GM19452 (cell line): ENCODE data around the gene TMEM132C.
"Not testable (repeated sequence)": the region's sequence is repeated elsewhere in the genome, so short reads cannot be mapped to it uniquely, and the experiment has no call there.

Experiments used
- ATAC-seq: cut with Tn5 transposase; IDR thresholded peaks from one replicate; pipeline ENCODE4 v1.9.1; 2021; ENCODE audit not compliant: unreplicated experiment

The TMEM132C gene

DNA sequence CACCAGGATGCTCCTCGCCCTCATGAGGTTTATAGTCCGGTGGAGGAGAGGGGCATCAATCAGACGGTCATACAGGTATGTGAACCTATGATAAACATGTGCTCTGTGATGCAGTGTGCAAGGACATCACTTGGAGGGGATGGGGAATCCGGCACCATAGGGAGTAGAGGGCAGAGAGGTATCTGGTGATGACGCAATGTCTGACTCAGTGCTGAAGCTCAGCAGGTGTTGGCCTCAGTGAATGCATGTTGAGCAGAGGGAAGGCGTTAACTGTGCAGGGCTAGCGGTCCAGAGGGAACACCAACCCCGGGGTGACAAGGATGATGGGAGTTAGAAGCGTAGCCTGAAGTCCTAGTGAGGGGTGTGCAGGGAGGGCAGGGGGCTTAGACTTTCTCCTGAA lies 200.9 kb downstream of the TMEM132C start:
- no peak for ATAC-seq

DNA sequence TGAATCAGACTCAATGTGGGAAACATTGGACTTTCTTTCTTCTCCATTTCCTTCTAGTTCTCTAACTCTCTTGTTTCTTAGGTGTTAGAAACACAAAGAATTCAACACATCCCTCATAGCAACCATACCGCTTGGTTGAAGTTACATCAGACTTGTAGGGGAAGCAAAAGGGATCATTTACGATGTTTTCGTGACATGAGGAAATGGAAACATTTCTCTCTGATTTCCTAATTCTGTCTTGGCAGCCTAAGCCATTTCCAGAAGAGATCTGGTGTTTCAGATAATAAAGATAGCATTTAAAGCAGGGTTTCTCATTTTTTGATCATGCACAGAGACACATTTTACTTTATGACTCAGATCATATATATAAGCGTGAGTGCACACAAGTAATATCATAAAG lies 202.0 kb downstream of the TMEM132C start:
- no peak for ATAC-seq

- no peak for ATAC-seq
These were observed 204.5 kb downstream of the TMEM132C start for GRCh38 chr12:128471491-128471890.

DNA sequence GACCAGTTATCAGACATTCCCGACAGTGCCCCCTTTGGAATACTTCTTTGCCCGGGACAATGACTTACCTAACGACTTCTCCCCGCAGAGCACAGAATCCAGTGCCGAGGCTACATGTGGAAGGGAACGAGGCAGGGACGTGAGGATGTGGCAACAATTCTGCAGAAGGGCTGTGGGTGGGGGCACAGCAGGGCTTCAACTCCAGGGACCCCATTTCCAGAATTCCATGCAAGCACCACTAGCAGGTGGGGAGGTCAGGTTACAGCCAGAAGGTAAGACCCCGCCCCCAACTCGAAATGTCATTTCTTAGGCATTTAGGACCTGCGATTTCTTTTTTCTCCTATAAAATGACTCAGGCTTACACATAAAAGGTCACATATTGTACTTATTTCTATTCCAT lies 207.9 kb downstream of the TMEM132C start:
- no peak for ATAC-seq

GRCh38 chr12:128476266-128476665 lies 209.3 kb downstream of the TMEM132C start:
- no peak for ATAC-seq

DNA sequence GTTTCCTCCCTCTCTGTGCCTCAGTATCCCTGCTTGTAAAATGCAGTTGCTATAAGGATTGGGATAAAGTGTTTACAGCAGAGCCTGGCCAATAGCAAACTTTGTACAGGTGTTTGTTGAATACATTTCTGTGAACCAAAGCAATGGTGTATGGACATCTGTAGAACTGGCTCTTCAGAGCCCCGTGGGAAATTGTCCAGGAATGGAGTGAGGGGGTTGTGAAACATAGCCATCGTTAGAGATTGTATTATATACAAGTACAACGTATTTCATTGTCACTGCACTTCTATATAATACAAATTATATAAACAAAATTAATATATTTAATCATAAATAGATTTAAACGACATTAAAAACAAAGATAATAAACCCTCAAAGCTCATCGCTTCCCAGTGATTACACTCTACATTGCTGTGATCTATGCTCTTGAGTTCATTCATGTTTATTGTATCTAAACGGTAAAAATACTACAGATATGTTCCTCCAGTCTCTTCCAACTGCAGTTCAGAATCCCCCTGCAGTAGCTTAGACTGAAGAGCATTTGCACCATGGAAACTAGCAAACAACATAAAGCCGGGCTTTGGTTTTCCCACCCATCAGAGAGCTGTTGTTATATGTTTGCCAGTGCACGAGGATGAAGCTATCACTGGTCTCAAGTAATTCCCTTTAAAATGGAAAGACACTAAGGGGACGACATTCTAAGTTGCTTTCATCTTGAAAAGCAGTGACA lies 216.7 kb downstream of the TMEM132C start:
- no peak for ATAC-seq

DNA sequence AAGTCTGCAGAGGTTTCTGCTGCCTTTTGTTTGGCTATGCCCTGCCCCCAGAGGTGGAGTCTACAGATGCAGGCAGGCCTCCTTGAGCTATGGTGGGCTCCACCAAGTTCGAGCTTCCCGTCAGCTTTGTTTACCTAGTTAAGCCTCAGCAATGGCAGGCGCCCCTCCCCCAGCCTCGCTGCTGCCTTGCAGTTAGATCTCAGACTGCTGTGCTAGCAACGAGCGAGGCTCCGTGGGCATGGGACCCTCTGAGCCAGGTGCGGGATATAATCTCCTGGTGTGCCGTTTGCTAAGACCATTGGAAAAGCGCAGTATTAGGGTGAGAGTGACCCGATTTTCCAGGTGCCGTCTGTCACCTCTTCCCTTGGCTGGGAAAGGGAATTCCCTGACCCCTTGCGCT lies 230.4 kb downstream of the TMEM132C start:
- not testable (repeated sequence) for ATAC-seq

DNA sequence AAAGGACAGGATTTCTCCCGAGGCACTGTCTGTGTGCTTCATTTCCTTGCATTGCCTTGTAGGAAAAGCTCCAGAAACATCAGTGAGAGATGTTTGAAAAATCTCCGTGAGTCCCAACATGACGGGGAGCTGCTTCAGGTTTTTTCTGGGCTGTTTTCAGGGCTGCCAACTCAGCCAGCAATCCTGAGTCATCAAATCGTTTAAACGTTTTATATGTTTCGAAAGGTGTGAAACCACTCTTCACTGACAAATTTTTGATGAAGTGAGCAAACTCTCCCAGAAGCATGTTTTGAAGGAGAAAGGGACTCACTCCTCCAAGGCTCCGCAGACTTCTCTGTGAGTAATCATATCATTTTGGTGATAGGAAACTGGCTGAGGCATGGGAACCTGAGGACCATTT lies 240.5 kb downstream of the TMEM132C start:
- no peak for ATAC-seq

DNA sequence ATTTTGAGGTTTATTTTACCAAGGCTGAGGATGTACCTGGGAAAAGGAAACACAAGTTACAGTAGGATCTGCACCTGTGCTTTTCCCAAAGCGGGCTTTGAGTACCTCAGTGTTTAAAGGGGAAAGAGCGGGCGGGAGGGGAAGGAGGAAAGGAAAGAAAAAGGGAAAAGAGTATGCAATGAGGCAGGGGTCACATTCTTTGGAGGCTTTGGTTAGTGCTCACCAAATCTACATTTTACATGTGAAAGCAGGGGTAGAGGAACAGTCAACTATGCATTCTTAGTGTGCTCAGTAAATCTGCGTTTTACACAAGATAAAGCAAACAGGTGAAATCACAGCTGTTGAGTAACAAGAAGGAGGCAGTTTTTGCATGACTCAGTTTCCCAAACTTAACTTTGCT lies 242.2 kb downstream of the TMEM132C start:
- no peak for ATAC-seq

- ATAC-seq = no peak
These were observed 243.5 kb downstream of the TMEM132C start for GRCh38 chr12:128510511-128510910.

DNA sequence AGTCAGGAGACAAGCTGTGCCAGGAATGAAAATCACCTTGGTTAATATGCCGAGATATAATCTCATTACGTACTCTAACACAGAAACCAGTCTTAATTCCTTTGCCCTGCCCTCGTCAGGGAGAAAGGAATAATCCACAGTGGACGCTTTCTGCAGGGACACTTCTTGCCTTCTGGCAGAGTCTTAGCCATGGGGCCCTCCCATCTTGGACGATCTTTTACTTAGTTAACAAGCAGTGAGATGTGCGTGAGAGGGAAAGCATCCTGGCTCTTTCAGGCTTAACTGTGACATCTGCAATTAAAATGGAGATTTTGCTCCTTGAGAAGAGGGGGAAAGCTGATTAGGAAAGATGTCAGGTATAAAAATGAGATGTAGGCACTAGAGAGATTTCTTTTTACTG lies 246.4 kb downstream of the TMEM132C start:
- no peak for ATAC-seq

DNA sequence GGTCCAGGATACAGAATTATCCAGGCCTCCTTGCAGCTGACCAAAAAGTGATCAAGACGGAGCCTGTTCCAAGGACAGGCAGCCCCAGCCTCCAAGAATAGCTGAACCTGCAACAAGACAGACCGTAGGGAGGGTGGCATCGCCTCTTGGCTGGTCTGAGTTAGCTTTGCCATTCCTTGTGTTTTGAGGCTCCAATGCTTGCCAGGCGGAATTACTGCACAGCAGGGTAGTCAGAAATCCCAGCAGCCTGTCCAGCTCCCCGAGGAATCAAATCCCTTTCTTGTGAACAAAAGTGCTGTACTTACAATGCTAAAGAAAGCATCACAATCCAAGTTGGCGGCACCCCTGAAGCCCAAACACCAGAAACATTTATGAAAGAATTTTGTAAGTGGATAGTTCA lies 246.9 kb downstream of the TMEM132C start:
- no peak for ATAC-seq

DNA sequence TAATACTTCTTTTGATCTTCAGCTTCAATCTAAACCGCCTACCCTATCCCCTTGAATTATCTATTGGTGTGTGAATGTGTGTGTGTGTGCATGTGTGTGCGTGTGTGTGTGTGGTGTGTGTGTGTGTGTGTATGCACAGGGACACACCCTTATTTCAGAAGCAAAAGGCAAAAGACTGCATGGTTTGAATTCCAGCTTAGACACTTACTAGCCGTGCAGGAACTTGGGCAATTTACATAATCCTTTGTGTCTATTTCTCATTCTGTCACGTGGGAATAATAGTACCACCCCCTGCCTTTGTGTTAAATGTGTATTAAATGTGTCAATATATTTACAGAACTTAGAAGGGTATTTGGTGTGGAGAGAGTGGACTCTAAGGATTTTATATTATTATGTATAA lies 251.7 kb downstream of the TMEM132C start:
- no peak for ATAC-seq

DNA sequence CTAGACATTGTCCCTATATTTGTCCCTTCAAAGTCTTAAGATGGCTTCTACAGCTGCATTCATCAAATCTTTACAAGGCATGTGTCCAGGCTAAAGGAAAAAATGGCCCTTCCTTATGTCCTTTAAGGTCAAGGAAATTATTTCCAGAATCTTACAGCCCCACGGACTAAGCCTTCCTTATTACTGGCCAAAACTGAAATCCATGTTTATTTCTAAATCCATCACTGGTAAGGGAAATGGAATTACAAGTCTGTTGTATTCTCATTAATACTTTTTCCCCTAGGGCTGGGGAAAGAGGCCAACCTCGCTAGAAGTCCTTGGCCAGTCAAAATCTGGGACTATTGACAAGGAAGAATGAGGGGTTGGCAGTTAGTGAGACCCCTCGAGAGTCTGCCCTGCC lies 252.5 kb downstream of the TMEM132C start:
- no peak for ATAC-seq

DNA sequence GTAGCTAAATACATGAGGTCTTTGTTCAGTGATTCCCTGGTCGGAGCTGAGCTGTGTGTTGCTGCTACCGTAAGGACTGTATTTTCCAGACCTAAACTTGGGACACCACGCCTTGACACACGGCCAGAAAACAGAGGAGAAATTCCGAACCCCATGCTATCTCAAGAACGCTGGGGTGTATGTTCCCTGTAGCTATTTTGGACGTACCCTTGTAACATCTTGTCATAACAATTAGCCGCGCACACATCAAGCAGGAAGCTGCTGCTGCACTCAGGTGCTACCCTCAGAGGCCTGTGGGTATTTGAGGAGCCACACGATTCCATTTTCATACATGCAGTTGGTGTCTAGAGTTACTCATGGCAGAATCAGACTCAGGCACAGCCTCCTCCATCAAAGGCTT lies 255.0 kb downstream of the TMEM132C start:
- ATAC-seq = no peak

GRCh38 chr12:128524439-128524838 lies 257.5 kb downstream of the TMEM132C start:
- no peak for ATAC-seq

DNA sequence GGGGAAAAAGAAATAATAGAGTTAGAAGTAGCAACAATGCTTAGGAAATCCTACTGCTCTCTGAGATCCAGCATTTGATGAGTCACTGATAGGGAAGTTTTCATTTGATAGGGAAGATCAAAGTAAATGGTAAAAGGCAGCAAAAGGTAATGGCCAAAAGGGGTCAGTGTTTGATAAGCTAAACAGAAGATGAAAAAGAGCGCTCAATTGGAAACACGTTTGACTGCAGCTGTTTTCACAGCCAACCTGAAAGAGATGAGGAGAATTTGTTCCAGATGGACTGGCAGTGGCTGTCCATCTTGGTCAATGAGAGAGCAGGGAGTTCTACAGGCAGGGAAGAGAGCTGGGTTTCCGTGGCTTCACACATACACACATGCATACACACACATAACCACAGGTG lies 264.2 kb downstream of the TMEM132C start:
- no peak for ATAC-seq

- no peak for ATAC-seq
These were observed 267.9 kb downstream of the TMEM132C start for GRCh38 chr12:128534906-128535305.

- no peak for ATAC-seq
These were observed 269.8 kb downstream of the TMEM132C start for GRCh38 chr12:128536810-128537209.

- no peak for ATAC-seq
These were observed 270.7 kb downstream of the TMEM132C start for GRCh38 chr12:128537668-128538067.

- no peak for ATAC-seq
These were observed 275.9 kb downstream of the TMEM132C start for GRCh38 chr12:128542844-128543243.

DNA sequence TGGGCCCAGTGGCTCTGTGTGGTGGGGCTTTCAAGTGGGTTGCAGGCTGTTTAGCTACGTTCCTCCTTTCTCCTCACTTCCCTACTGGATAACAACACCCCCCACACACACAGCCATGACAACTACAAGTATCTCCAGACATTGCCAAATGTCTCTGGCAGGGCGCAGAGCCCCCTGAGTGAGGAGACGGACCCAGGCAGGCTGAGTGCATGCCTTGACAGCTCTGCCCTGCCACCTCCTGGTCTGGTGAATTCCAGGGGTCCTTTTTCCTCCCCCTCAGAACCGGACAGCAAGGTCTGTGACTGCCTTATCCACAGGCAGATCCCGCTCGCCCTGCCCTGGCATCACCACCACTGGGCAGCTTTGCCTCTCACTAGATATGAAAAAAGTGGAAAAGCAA lies 276.5 kb downstream of the TMEM132C start:
- no peak for ATAC-seq

GRCh38 chr12:128543971-128544370 lies 277.0 kb downstream of the TMEM132C start:
- no peak for ATAC-seq
